ENCODE data around the gene LRP3.
"Not testable (repeated sequence)": the region's sequence is repeated elsewhere in the genome, so short reads cannot be mapped to it uniquely, and the experiment has no call there.

The LRP3 gene

GRCh38 chr19:33193865-33194362 lies at the start of gene LRP3:
Gene LRP3 (plus strand): TSS chr19:33194330. CDS start chr19:33194786, 456 bp downstream.
- no peak for DNase-seq (ENCODE audit: low read depth)

DNA sequence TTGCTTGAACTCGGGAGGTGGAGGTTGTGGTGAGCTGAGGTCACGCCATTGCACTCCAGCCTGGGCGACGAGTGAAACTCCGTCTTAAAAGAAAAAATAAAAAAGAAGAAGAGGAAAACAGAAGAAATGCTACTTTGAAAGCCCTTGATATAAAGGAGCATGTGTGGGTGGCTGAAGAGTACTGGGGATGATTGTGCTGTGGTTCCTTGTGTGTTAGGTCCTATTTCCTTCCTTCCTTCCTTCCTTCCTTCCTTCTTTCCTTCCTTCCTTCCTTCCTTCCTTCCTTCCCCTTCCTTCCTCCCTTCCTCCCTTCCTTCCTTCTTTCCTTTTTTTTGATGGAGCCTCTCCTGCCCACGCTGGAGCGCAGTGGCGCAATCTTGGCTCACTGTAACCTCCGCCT lies 47.9 kb upstream of the LRP3 start:
- no peak for DNase-seq (ENCODE audit: low read depth)

- DNase-seq (ENCODE audit: low read depth) = no peak
These were observed 46.6 kb upstream of the LRP3 start for GRCh38 chr19:33147538-33147937.

DNA sequence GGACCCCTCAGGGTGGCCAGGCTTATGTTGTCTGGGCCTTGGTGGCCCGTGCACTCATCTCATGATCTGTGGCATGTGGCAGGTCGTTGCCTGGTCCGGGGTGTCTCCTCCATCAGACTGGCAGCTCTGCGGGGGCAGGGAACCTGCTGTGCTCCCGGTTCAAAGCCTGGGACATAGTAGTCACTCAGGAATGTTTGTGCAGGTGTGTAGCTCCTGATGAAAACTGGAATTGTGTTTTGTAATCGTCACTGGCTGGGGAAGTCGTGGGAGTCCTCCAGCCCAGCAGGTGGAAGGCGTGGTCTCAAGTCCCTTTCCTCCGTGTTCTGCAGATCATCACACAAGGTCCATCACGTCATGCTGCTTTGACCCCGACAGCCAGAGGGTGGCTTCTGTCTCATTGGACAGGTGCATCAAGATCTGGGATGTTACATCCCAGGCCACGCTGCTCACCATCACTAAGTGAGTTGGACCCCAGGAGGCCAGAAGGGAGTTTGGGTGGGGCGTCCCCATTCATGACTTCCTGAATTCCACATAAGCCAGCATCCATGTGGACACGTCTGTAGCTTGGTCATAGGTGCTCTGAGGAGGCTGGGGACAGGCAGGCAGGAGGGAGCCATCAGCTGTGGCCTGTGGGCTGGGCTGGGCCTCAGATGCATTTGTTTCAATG lies 43.1 kb upstream of the LRP3 start:
- DNase-seq (ENCODE audit: low read depth) = no peak

DNA sequence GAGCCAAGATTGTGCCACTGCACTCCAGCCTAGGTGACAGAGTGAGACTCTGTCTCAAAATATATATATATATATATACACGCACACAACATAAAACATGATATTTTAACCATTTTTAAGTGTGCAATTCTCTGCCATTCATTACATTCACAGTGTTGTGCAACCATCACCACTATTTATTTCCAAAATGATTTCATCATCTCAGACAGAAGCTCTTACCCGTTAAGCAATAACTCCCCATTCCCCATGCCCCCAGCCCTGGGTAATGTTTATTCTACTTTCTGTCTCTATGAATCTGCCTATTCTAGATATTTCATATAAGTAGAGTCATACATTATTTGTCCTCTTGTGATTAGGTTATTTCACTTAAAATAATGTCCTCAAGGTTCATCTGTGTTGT lies 42.0 kb upstream of the LRP3 start:
- DNase-seq (ENCODE audit: low read depth) = no peak

GRCh38 chr19:33152625-33153024 lies 41.5 kb upstream of the LRP3 start:
- not testable (repeated sequence) for DNase-seq (ENCODE audit: low read depth)

DNA sequence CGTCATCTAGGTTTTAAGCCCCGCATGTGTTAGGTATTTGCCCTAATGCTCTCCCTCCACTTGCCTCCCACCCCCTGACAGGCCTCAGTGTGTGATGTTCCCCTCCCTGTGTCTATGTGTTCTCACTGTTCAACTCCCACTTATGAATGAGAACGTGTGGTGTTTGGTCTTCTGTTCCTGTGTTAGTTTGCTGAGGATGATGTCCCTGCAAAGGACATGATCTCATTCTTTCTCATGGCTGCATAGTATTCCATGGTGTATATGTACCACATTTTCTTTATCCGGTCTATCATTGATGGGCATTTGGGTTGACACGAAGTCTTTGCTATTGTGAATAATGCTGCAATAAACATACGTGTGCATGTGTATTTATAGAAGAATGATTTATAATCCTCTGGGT lies 39.8 kb upstream of the LRP3 start:
- DNase-seq (ENCODE audit: low read depth) = not testable (repeated sequence)

GRCh38 chr19:33156334-33156733 lies 37.8 kb upstream of the LRP3 start:
- DNase-seq (ENCODE audit: low read depth) = no peak

- no peak for DNase-seq (ENCODE audit: low read depth)
These were observed 36.2 kb upstream of the LRP3 start for GRCh38 chr19:33157906-33158305.

DNA sequence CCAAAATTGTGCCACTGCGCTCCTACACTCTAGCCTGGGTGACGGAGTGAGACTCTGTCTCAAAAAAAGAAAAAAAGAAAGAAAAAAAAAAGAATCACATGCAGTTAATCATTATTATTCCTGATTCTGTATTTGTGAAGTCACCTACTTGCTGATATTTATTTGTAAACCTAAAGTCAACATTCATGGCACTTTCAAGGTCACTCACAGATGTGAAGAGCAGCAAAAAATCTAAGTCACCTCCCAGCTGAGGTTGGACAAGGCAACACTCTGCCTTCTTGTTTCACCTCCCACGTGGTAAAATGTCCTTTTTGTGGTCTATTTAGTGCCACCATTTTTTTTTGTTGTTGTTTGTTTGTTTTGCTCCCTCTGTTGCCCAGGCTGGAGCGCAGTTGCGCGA lies 35.8 kb upstream of the LRP3 start:
- no peak for DNase-seq (ENCODE audit: low read depth)

DNA sequence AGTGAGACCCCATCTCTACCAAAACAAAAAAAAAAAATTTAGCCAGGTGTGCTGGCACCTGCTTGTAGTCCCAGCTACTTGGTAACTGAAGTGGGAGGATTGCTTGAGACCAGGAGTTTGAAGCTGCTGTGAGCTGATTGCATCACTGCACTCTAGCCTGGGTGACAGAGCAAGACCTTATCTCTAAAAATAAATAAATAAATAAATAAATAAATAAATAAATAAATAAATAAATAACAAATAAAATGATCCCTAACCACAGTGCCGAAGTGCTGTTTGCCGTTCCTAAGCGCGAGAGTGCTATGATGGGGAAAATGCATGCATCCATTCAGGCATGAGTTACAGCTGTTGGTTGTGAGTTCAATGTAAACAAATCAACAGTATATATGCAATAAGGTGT lies 35.0 kb upstream of the LRP3 start:
- no peak for DNase-seq (ENCODE audit: low read depth)

DNA sequence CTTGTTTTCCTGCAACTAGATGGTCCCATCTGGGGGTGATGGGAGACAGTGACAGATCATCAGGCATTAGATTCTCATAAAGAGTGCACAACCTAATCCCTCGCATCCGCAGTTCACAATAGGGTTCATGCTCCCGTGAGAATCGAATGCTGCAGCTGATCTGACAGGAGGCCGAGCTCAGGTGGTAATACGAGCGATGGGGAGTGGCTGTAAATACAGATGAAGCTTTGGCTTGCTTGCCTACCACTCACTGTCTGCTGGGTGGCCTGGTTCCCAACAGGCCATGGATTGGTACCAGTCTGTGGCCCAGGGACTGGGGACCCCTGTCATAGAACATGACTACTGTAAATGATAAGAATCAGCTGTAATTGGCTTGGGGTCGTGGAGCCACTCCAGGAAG lies 34.2 kb upstream of the LRP3 start:
- DNase-seq (ENCODE audit: low read depth) = no peak

- DNase-seq (ENCODE audit: low read depth) = no peak
These were observed 32.9 kb upstream of the LRP3 start for GRCh38 chr19:33161201-33161600.

GRCh38 chr19:33163481-33163880 lies 30.6 kb upstream of the LRP3 start:
- DNase-seq (ENCODE audit: low read depth) = no peak

- DNase-seq (ENCODE audit: low read depth) = not testable (repeated sequence)
These were observed 28.1 kb upstream of the LRP3 start for GRCh38 chr19:33166037-33166436.

DNA sequence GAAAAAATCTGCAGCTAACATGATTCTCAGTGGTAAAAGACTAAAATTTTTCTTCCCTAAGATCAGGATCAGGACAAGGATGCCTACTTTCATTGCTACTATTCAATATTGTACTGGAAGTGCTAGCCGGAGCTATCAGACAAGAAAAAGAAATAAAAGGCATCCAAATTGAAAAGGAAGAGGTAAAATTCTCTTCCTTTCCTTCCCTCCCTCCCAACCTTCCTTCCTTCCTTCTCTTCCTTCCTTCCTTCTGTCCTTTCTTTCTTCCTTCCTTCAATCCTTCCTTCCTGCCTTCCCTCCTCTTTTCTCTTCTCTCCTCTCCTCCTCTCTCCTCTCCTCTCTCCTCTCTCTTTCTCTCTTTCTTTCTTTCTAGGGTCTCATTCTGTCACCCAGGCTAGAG lies 26.7 kb upstream of the LRP3 start:
- DNase-seq (ENCODE audit: low read depth) = no peak

- no peak for DNase-seq (ENCODE audit: low read depth)
These were observed 25.6 kb upstream of the LRP3 start for GRCh38 chr19:33168528-33168927.

DNA sequence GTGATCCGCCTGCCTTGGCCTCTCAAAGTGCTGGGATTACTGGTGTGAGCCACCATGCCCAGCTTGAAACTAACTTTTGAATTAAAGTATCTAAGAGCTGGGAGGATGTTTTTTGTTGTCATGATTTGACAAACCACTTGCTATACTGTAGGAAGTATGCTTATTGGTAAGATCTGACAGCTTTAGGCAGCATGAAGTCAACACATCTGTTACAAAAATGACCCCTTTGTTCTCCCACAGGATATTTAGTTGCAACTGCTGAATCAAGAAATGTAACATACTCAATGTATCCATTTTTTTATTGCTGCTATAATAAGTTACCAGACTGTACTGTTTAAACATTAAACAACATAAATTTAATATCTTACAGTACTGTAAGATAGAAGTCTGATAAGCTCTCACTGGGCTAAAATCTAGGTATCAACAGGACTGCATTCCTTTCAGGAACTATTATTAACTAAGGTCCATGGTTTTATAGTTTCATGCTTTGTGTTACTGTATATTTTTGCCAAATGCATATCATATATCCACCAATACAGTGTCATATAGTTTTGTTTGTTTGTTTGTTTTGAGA lies 22.8 kb upstream of the LRP3 start:
- no peak for DNase-seq (ENCODE audit: low read depth)

DNA sequence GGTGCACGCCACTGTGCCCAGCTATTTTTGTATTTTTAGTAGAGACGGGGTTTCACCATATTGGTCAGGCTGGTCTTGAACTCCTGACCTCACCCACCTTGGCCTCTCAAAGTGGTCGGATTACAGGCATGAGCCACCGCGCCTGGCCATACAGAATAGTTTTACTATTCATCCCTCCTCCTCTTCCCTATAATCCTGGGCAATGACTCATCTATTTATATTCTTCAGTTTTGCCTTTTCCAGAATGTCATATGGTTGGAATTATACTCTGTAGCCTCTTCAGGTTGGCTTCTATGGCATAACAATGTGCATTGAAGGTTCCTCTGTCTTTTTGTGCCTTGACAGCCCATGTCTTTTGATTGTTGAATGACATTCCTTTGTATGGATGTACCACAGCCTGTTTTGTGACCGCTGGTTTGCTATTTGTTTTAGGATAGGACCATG lies 22.2 kb upstream of the LRP3 start:
- DNase-seq (ENCODE audit: low read depth) = no peak

GRCh38 chr19:33174186-33174585 lies 19.9 kb upstream of the LRP3 start:
- DNase-seq (ENCODE audit: low read depth) = no peak

- no peak for DNase-seq (ENCODE audit: low read depth)
These were observed 18.9 kb upstream of the LRP3 start for GRCh38 chr19:33175156-33175782.

GRCh38 chr19:33175886-33176669 lies 18.1 kb upstream of the LRP3 start:
- DNase-seq (ENCODE audit: low read depth) = no peak
